K562 (cell line): ENCODE data around the gene HPDL.

Experiments used
- HNRNPLL ChIP-seq: fragments of 200-400 bp; formaldehyde crosslinking; IDR thresholded peaks from 2 replicates; pipeline ENCODE4 v1.6.1; 2017; ENCODE audit warnings: low read length, low read depth, mild to moderate bottlenecking; ENCODE audit not compliant: poor library complexity, severe bottlenecking
- NFE2L1 ChIP-seq: fragments of 450-650 bp; IDR thresholded peaks from 2 replicates; pipeline ENCODE4 v1.6.1; 2016; ENCODE audit warnings: missing genetic modification characterization, low read depth, mild to moderate bottlenecking, missing compliant biosample characterization, moderate library complexity, borderline replicate concordance
- POLR2A ChIP-seq: fragments of 450-650 bp; conservative IDR thresholded peaks from 2 replicates; pipeline ENCODE4 v1.6.1; 2016
- SP1 ChIP-seq: sonication (generic); formaldehyde crosslinking; IDR thresholded peaks from 2 replicates; pipeline ENCODE4 v1.8.1; 2022; ENCODE audit warnings: mild to moderate bottlenecking, missing genetic modification reagents

GRCh38 chr1:45345014-45345413 lies 18.3 kb downstream of the HPDL start:
- TF ChIP-seq NFE2L1 (no peak), SP1 (CRISPR knock-in tag) (no peak), POLR2A (no peak), HNRNPLL (no peak)
